Right atrium auricular region (tissue), 2 donors: Measurements from ENCODE around the gene FGF1. TPM values are rescaled to one million over a fixed set of nuclear protein-coding genes. Genes with fewer than 3 reads are reported as not detected.
A peak's percentile ranks its signal among the peaks of the same experiment; 100 is the strongest.

Source experiments
- DNase-seq: peaks from one replicate; pipeline ENCODE4 v3.0.0-alpha.2; 2019; ENCODE audit warnings: low spot score
- H3K27ac ChIP-seq, 2 donors: fragments of 200-600 bp; sonication (generic); 1 replicate in 1 of 2; 2 replicates in 1 of 2; pipeline ENCODE4 v1.5.1; 2016 to 2019
- H3K27me3 ChIP-seq, 2 donors: fragments of 200-600 bp; sonication (generic); one replicate each; pipeline versions ENCODE4 v1.5.1 to v1.6.0; 2017 to 2019
- H3K36me3 ChIP-seq: fragments of 200-600 bp; sonication (generic); one replicate; pipeline ENCODE4 v1.5.1; 2016
- H3K4me1 ChIP-seq, 2 donors: fragments of 200-600 bp; sonication (generic); one replicate each; pipeline versions ENCODE4 v1.5.1 to v1.6.0; 2017 to 2019
- H3K4me3 ChIP-seq, 2 donors: fragments of 200-600 bp; sonication (generic); 1 replicate in 1 of 2; 2 replicates in 1 of 2; pipeline ENCODE4 v1.5.1; 2017 to 2019; ENCODE audit warnings: mild to moderate bottlenecking in 1 of 2, moderate library complexity in 1 of 2
- H3K9me3 ChIP-seq, 2 donors: fragments of 200-600 bp; sonication (generic); one replicate each; pipeline ENCODE4 v1.5.1; 2019
- CTCF ChIP-seq, 2 donors: fragments of 200-600 bp; sonication (generic); IDR thresholded peaks; one replicate each; pipeline ENCODE4 v1.5.1; 2019; ENCODE audit warnings: antibody characterized with exemption in 2 of 2
- total RNA-seq, 2 donors: library from RNA; depleted of rRNA; stranded (reverse); fragments of >200 nt; gene quantifications; one replicate each; pipeline ENCODE4 v1.1.0, GENCODE V29; 2016

FGF1 gene
- total RNA-seq, 2 donors from 2014 or later, result 35.3 to 47.9 TPM

DNA sequence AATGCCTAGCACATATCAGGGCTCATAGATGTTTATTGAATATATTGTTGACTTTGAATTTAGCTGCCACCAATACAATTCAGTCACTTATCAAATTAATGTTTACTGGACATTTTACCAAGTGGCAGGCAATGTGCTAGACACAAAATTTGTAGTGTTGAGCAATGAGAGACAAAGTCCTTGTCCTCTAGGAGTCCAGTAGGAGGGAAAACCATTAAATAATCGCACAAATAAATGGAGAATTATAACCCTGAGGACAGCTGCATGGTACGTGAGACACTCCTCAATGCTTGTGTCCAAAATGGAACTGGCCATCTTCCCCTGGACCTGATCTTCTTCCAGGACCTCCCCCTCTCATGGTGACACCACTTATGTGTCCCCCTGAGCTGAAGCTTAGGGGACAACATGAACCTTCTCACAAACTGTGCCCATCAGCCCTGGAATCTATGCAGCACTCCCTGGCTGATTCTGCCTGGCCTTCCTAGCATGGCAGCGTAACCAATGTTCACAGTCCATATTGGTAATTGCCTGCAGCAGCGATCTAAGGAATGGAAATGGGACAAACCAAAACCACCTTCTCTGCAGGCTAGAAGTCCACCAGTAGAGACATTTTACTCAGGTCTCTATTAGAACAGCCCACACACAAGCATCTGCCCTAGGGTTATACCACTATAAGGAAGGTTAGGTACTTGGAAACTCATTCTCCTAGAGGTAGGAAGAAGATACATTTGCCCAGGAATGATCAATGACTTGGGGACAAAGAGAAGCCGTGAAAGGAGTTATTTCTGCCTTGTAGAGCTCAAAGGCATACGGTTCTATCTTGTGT lies 75.5 kb downstream of the FGF1 start:
- H3K27me3 ChIP-seq, result no peaks in the 10 kb centered on the region
- no peak overlapping the region for H3K27ac ChIP-seq
- TF ChIP-seq CTCF (IDR thresholded peaks at IDR 0.05), result no peak
- H3K4me3 ChIP-seq, result no peak overlapping the region
- H3K4me1 ChIP-seq, result no peaks in the 10 kb centered on the region
- DNase-seq, result no peak
- no peaks in the 10 kb centered on the region for H3K36me3 ChIP-seq
- no peaks in the 10 kb centered on the region for H3K9me3 ChIP-seq

- TF ChIP-seq CTCF (IDR thresholded peaks at IDR 0.05), result no peak
- Histone ChIP-seq H3K27ac (no peak overlapping the region), H3K27me3 (no peaks in the 10 kb centered on the region), H3K4me1 (no peaks in the 10 kb centered on the region), H3K36me3 (no peaks in the 10 kb centered on the region), H3K4me3 (no peak overlapping the region), H3K9me3 (no peaks in the 10 kb centered on the region)
- no peak for DNase-seq
These were observed 76.7 kb downstream of the FGF1 start for GRCh38 chr5:142609142-142609541.

GRCh38 chr5:142608081-142608480 lies 77.8 kb downstream of the FGF1 start:
- Histone ChIP-seq H3K4me1 (no peaks in the 10 kb centered on the region), H3K9me3 (no peaks in the 10 kb centered on the region), H3K36me3 (no peaks in the 10 kb centered on the region), H3K27ac (peak overlapping the region in 1 of 2 donors; percentile 11), H3K4me3 (no peak overlapping the region), H3K27me3 (no peaks in the 10 kb centered on the region)
- no peak for DNase-seq
- TF ChIP-seq CTCF (IDR thresholded peaks at IDR 0.05), result no peak

- Histone ChIP-seq H3K27ac (no peak overlapping the region), H3K4me3 (no peak overlapping the region), H3K9me3 (no peaks in the 10 kb centered on the region), H3K4me1 (peaks cover 0 to 9% of the 10 kb centered on the region in 2 donors), H3K27me3 (no peaks in the 10 kb centered on the region), H3K36me3 (no peaks in the 10 kb centered on the region)
- no peak for TF ChIP-seq CTCF (IDR thresholded peaks at IDR 0.05)
- no peak for DNase-seq
These were observed 80.3 kb downstream of the FGF1 start for GRCh38 chr5:142605611-142606010.

DNA sequence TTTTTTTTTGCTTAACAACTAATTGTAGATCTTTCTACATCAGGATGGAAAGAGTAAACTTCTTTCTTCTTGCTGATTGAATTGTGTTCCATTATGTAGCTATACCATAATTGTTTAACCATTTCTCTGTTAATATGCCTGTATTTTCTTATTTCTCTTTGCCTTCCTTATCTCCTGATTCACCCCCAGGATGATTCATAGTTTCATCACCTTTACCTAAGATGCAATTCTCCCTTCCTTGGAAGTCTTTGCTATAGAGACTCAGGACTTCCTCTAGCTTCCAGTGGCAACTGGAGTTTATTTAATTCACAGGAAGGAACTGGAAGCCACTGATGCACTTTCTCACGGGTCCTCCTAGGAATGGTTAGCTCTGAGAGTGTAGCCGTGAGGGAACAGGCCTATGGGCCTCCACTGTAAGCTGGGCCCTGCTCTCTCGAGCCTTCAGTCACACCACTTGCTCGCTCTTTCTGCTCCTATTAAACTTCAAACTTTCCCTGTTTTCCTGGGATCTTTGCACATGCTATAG lies 83.1 kb downstream of the FGF1 start:
- peaks cover 0 to 12% of the 10 kb centered on the region in 2 donors for H3K4me1 ChIP-seq
- no peak for DNase-seq
- no peak overlapping the region for H3K4me3 ChIP-seq
- H3K27ac ChIP-seq, result no peak overlapping the region
- no peaks in the 10 kb centered on the region for H3K36me3 ChIP-seq
- H3K27me3 ChIP-seq, result no peaks in the 10 kb centered on the region
- H3K9me3 ChIP-seq, result no peaks in the 10 kb centered on the region
- TF ChIP-seq CTCF (IDR thresholded peaks at IDR 0.05), result no peak
